ENCODE measurements around the gene ST3GAL2. TPM values are rescaled to one million over a fixed set of nuclear protein-coding genes. Genes with fewer than 3 reads are reported as not detected.
A peak's percentile ranks its signal among the peaks of the same experiment; 100 is the strongest.

The ST3GAL2 gene
- total and polyA plus RNA-seq, 2 donors (not counting 3 experiments of a cell fraction or from before 2014, with no cell fraction given): 23.0 to 50.4 TPM

- POLR2A ChIA-PET: no interaction called here
- Histone ChIP-seq H3K4me1 (ENCODE audit: control insufficient read depth, extremely low read depth, insufficient read depth, low read length) (peaks cover 72% of the 10 kb centered on the region), H3K4me2 (ENCODE audit: insufficient read depth, low read length) (peak overlapping the region; percentile 25), H3K9me1 (replicated peaks; ENCODE audit: control insufficient read depth, extremely low read depth, insufficient read depth, low read length) (no peaks in the 10 kb centered on the region), H3K79me2 (ENCODE audit: control insufficient read depth, insufficient read depth, low read length) (peaks cover 62% of the 10 kb centered on the region), H3K27ac (ENCODE audit: insufficient read depth, low read depth, low read length) (peak overlapping the region; percentile 60), H3K9ac (replicated peaks; ENCODE audit: extremely low read depth, insufficient read depth, low read length) (peak overlapping the region; percentile 35), H3K9me3 (replicated peaks; ENCODE audit: control insufficient read depth, insufficient read depth, low read length) (no peaks in the 10 kb centered on the region), H2AFZ (ENCODE audit: low read depth, low read length) (no peak overlapping the region), H3K4me3 (replicated peaks in 1 of 3; ENCODE audit: insufficient read depth in 1 of 3, low read depth in 1 of 3, low read length in 3 of 3) (no peak overlapping the region), H4K20me1 (replicated peaks; ENCODE audit: control insufficient read depth, extremely low read depth, insufficient read depth, low read length) (no peaks in the 10 kb centered on the region), H3K27me3 (ENCODE audit: control insufficient read depth in 2 of 2, insufficient read depth in 2 of 2, low read length in 2 of 2) (no peaks in the 10 kb centered on the region), H3K36me3 (ENCODE audit: control insufficient read depth in 2 of 2, extremely low read depth in 1 of 2, insufficient read depth in 2 of 2, low read length in 2 of 2) (peaks cover 0 to 5% of the 10 kb centered on the region in 2 experiments)
- DNase-seq (ENCODE audit: low read depth, low spot score): no peak
- intact Hi-C loops (cut with micrococcal nuclease): loop anchor here (1.0 kb wide), 1 partner anchor 29 kb away; no protein-coding TSS in a partner anchor
- CTCF ChIA-PET: interaction anchor here (1.0 to 2.1 kb wide), 7 partner anchors 13 to 58 kb away, joined by 3 to 6 read pairs (median 3); no protein-coding TSS in a partner anchor
- dilution Hi-C loops (cut with MboI; ENCODE audit: extremely low pct_ligation_motif_present, low sequenced_read_pairs): no loop called here
- no peak for FAIRE-seq
- TF ChIP-seq MYC (IDR thresholded peaks at IDR 0.05; ENCODE audit: low read depth, low read length) (no peak), GATA2 (IDR thresholded peaks at IDR 0.05; ENCODE audit: insufficient read depth, insufficient read length, low read depth, low read length) (peak; percentile 13), FOS (IDR thresholded peaks at IDR 0.05; ENCODE audit: borderline replicate concordance, insufficient read depth, low read length) (no peak)
- no TSS peak for BruUV-seq (replicated peaks)
Observed at GRCh38 chr16:70432723-70433457, 6.0 kb downstream of the ST3GAL2 start.

GRCh38 chr16:70432356-70432722 lies 6.6 kb downstream of the ST3GAL2 start:
- Histone ChIP-seq H3K4me1 (ENCODE audit: control insufficient read depth, extremely low read depth, insufficient read depth, low read length) (peaks cover 72% of the 10 kb centered on the region), H3K9ac (replicated peaks; ENCODE audit: extremely low read depth, insufficient read depth, low read length) (no peak overlapping the region), H3K27me3 (ENCODE audit: control insufficient read depth in 2 of 2, insufficient read depth in 2 of 2, low read length in 2 of 2) (no peaks in the 10 kb centered on the region), H3K27ac (ENCODE audit: insufficient read depth, low read depth, low read length) (peak overlapping the region; percentile 60), H4K20me1 (replicated peaks; ENCODE audit: control insufficient read depth, extremely low read depth, insufficient read depth, low read length) (no peaks in the 10 kb centered on the region), H2AFZ (ENCODE audit: low read depth, low read length) (no peak overlapping the region), H3K9me1 (replicated peaks; ENCODE audit: control insufficient read depth, extremely low read depth, insufficient read depth, low read length) (no peaks in the 10 kb centered on the region), H3K79me2 (ENCODE audit: control insufficient read depth, insufficient read depth, low read length) (peaks cover 61% of the 10 kb centered on the region), H3K9me3 (replicated peaks; ENCODE audit: control insufficient read depth, insufficient read depth, low read length) (no peaks in the 10 kb centered on the region), H3K36me3 (ENCODE audit: control insufficient read depth in 2 of 2, extremely low read depth in 1 of 2, insufficient read depth in 2 of 2, low read length in 2 of 2) (peaks cover 0 to 5% of the 10 kb centered on the region in 2 experiments), H3K4me2 (ENCODE audit: insufficient read depth, low read length) (no peak overlapping the region), H3K4me3 (replicated peaks in 1 of 3; ENCODE audit: insufficient read depth in 1 of 3, low read depth in 1 of 3, low read length in 3 of 3) (no peak overlapping the region)
- intact Hi-C loops (cut with micrococcal nuclease) (no loop called here), dilution Hi-C loops (cut with MboI; ENCODE audit: extremely low pct_ligation_motif_present, low sequenced_read_pairs) (no loop called here)
- FAIRE-seq (no peak), DNase-seq (ENCODE audit: low read depth, low spot score) (no peak)
- BruUV-seq (replicated peaks): no TSS peak
- TF ChIP-seq POLR2A (IDR thresholded peaks at IDR 0.05; ENCODE audit: low read depth, low read length) (no peak), CTCF (IDR thresholded peaks at IDR 0.05; ENCODE audit: extremely low read depth in 1 of 2, insufficient read depth in 1 of 2, low read depth in 1 of 2, low read length in 2 of 2) (no peak), JUN (IDR thresholded peaks at IDR 0.05; ENCODE audit: borderline replicate concordance, insufficient read depth, insufficient read length, low read depth) (no peak), POLR2AphosphoS5 (IDR thresholded peaks at IDR 0.05; ENCODE audit: insufficient read depth, low read depth, low read length) (no peak)
- ChIA-PET POLR2A (no interaction called here), CTCF (interaction anchor here (1.1 to 2.1 kb wide), 5 partner anchors 24 to 59 kb away, joined by 3 to 6 read pairs (median 3); no protein-coding TSS in a partner anchor)

Measured in endothelial cell of umbilical vein (primary cell).